Germinal center (tissue), 1 donor: ENCODE results near the gene TAF1.
"Not testable (repeated sequence)": the region's sequence is repeated elsewhere in the genome, so short reads cannot be mapped to it uniquely, and the experiment has no call there.

Experiments
- DNase-seq: peaks from one replicate; pipeline ENCODE4 v3.0.0; 2012; ENCODE audit warnings: mixed read lengths, low spot score

Gene TAF1, protein sequence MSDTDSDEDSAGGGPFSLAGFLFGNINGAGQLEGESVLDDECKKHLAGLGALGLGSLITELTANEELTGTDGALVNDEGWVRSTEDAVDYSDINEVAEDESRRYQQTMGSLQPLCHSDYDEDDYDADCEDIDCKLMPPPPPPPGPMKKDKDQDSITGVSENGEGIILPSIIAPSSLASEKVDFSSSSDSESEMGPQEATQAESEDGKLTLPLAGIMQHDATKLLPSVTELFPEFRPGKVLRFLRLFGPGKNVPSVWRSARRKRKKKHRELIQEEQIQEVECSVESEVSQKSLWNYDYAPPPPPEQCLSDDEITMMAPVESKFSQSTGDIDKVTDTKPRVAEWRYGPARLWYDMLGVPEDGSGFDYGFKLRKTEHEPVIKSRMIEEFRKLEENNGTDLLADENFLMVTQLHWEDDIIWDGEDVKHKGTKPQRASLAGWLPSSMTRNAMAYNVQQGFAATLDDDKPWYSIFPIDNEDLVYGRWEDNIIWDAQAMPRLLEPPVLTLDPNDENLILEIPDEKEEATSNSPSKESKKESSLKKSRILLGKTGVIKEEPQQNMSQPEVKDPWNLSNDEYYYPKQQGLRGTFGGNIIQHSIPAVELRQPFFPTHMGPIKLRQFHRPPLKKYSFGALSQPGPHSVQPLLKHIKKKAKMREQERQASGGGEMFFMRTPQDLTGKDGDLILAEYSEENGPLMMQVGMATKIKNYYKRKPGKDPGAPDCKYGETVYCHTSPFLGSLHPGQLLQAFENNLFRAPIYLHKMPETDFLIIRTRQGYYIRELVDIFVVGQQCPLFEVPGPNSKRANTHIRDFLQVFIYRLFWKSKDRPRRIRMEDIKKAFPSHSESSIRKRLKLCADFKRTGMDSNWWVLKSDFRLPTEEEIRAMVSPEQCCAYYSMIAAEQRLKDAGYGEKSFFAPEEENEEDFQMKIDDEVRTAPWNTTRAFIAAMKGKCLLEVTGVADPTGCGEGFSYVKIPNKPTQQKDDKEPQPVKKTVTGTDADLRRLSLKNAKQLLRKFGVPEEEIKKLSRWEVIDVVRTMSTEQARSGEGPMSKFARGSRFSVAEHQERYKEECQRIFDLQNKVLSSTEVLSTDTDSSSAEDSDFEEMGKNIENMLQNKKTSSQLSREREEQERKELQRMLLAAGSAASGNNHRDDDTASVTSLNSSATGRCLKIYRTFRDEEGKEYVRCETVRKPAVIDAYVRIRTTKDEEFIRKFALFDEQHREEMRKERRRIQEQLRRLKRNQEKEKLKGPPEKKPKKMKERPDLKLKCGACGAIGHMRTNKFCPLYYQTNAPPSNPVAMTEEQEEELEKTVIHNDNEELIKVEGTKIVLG (N-terminal part only)

DNA sequence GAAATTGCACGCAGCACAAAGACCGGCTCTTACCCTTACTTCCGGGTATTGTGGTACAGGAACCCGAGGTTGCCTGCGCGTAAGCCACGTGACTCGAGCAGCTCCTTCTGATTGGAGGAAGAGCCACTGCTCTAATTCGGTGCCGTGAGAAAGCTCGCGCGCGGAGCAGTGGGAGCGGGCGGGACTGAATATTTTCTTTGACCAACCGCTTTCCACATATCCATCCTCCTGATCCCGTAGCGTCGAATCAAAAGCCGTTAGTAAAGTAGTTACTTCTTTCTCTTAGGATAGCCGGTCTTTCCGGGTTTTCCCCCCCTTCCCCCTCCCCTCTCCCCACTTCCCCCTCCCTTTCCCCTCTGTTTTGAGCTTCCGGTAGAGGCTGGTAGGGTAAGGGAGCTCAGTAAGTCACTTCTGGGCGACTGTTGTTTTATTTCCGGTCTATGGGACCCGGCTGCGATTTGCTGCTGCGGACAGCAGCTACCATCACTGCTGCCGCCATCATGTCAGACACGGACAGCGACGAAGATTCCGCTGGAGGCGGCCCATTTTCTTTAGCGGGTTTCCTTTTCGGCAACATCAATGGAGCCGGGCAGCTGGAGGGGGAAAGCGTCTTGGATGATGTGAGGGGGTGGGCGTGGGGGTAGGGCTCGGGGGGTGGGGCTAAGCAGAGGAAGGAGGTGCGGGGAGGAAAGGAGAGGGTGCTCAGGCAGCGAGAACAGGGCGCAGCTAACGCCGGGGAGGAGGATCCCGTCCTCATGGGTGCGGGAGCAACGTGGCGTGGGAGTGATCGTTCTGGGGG, at the start of gene TAF1:
Gene TAF1 (plus strand): TSS at position 483 of the 799 bp plus-strand sequence. CDS start 18 bp downstream, at position 501.
- peak; percentile 93 for DNase-seq

DNA sequence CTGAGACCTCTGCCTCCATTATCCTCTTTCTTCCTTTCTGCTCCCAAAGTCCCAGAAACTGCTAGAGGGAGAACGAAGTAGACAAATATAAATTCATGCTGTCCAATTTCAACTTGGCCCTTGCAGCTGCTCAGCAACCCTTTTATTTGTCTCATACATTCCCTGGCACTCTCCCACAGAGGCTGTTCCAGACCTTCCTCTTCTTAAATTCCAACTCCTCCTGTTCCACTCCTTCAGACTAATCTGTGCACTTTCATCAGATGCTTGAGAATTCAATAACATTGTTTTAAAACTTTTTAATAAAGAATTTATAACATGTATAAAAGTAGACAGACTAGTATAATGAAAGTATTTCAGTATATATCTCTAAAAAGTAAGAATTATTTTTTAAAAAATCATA, 49.2 kb upstream of the TAF1 start:
- not testable (repeated sequence) for DNase-seq

DNA sequence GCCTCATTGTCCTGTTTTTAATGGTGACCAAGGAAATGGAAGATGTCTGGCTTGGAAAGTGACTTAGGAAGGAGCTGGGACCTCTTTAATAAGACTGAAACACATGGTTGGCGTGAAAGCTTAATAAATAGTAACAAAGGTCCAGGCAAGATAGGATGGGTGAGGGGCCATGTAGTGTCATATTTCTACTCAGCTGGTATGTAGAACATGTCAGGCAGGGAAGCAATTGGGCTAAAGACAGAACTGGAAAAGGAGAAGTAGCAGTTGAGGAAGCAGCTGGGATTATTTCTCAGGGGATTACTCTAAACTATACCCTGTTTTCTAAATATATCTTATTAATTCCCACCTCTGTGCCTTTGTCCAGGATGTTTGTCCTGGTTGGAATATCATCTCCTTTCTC, 46.0 kb upstream of the TAF1 start:
- no peak for DNase-seq

DNA sequence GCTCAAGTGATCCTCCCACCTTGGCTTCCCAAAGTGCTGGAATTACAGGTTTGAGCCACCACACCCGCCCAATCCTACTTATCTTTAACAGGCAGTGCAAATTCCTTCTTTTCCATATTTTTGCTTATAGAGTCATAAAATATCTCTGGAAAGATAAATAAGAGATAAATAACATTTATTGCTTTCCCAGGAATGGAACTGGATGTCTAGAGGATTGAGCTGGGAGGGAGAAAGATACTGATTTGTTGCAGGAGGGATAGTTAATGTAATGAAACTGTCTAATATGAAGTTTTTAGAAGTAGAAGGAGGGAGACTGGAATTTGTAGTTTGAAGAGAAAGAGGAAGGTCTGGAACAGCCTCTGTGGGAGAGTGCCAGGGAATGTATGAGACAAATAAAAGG, 44.4 kb upstream of the TAF1 start:
- no peak for DNase-seq

DNA sequence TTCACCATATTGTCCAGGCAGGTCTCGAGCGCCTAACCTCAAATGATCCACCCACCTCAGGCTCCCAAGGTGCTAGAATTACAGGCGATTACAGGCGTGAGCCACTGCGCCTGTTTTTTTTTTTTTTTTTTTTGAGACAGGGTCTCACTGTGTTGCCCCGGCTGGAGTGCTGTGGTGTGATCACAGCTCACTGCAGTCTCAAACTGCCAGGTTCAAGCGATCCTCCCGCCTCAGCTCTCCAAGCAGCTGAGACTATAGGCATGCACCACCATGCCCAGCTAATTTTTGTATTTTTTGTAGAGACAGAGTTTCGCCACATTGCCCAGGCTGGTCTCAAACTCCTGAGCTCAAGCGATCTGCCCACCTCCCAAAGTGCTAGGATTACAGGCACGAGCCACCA, 41.7 kb upstream of the TAF1 start:
- not testable (repeated sequence) for DNase-seq

DNA sequence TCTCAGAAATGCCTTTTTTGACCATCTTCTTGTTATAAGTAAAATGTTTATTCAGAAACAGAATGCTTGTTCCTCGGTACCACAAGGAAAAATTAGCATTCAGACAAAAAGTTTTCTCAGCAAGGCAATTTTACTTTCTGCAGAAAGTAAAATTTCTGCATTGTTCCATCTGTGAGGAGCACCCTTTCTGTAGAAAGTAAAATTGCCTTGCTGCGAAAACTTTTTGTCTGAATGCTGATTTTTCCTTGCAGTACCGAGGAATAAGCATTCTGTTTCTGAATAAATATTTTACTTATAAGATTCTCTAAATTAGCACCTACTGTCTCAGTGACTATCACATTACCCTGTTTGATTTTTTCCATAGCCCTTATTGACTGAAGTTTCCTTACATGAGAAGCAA, 39.8 kb upstream of the TAF1 start:
- no peak for DNase-seq

DNA sequence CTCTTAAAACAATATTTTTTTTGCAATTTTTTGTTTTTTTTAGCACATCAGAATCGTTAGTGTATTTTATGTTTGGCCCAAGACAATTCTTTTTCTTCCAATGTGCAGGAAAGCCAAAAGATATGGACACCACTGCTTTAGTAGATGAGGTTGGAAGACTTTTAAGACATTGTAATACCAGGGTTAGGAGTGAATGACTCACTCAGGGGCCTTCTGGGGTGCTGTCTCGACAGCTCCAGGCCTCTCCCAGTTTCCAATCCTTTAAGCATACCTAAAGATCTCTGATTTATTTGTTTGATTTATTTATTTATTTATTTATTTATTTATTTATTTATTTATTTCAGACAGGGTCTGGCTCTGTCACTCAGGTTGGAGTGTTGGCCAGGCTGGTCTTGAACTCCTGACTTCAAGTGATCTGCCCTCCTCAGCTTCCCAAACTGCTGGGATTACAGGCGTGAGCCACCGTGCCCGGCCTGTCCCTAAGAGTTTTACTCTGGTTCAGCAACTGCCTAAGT, 16.9 kb upstream of the TAF1 start:
- not testable (repeated sequence) for DNase-seq

DNA sequence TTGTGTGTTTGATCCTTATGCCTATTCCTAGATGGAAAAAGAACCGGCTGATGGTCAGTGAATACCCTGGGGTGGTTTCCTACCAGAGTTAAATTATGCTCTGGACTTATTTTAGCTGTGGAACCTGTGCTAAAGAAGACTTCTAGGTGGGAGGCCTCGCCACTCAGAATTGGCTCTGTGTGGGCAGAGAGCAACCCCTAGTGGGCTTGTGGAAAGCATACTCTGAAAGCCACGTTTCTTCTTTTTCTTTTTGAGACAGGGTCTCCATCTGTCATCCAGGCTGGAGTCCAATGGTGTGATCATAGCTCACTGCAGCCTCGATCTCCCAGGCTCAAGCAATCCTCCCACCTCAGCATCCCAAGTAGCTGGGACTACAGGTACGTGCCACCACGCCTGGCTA, 16.3 kb upstream of the TAF1 start:
- not testable (repeated sequence) for DNase-seq

DNA sequence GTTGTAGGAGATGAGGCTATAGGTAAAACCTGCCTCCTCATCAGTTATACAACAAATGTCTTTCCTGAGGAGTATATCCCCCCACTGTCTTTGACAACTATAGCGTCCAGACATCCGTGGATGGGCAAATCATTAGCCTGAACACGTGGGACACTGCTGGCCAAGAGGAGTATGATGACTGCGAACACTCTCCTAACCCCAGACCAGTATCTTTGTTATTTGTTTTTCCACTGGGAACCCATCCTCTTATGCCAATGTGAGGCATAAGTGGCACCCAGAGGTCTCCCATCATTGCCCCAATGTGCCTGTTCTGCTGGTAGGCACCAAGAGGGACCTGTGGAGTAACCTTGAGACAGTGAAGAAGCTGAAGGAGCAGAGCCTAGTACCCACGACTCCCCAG, 13.7 kb upstream of the TAF1 start:
- not testable (repeated sequence) for DNase-seq

DNA sequence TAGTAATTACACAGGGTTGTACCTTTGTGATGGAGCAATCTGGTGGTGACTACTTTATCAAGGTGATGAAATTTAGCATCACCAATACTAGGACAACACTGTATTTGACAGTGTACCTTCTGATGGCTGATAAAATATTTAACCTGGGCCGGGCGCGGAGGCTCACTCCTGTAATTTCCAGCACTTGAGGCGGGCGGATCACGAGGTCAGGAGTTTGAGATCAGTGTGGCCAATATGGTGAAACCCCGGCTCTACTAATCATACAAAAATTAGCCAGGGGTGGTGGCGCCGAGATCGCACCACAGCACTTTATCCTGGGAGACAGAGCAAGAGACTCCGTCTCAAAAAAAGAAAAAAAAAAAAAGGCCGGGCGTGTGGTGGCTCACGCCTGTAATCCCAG, 1.9 kb upstream of the TAF1 start:
- DNase-seq: no peak

DNA sequence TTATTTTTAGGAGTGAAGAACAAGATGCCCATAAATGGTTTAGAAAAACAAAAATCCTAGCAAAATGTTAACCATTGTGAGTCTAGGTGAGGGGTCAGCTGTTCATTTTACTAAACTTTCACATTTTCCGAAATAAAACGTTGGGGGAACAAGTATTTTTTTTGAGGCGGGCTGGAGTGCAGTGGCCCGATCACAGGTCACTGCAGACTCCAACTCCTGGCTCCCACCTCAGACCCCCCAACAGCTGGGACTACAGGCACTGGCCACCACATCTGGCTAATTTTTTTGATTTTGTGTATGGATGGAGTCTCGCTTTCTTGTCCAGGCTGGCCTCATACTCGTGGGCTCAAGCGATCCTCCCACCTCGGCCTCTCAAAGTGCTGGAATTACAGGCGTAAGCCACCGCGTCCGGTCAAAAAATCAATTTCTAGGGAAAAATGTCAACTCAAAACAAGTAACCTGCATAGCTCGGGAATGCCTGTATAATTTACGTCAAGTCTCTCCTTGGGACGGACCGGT, 742 bp upstream of the TAF1 start:
- no peak for DNase-seq

DNA sequence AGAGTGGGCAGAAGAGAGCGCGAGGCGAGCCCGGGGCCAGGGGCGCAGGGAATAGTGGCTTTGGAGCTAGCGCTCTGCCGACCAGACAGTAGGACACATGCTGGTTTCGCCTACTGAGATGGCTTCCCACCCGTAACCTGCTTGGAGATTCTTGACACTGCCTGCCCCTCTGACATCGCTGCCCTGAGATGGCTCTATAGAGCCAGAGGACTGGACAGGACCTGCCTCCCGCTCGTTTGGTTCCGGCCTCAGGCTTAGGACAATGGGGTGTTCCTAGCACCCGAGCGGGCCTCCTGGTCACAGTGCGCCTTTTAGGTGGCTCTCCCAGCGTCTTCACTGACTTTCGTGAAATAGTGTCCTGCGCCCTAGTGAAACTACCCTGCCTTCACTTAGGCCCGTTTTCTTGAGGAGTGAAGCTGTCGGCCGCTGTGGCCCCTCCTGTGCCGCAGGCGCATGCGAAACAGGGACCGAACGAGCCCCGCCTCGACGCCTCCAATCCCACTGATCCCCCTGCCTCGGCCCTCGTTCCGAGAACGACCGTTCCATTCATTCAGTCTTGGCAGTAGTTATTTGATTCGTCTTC, 608 bp downstream of the TAF1 start:
- peak; percentile 16 for DNase-seq

DNA sequence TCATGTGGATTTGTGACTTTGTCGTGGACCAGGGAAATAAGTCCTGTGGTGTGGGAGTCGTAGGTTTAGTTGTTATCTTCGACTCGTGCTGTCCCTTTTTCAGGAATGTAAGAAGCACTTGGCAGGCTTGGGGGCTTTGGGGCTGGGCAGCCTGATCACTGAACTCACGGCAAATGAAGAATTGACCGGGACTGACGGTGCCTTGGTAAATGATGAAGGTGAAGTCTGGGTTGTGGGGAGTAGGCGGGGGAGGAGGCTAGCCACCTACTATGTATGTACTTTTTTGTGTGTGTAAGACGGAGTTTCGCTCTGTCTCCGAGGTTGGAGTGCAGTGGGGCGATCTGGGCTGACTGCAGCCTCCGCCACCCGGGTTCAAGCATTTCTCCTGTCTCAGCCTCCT, 1.2 kb downstream of the TAF1 start:
- DNase-seq: no peak

DNA sequence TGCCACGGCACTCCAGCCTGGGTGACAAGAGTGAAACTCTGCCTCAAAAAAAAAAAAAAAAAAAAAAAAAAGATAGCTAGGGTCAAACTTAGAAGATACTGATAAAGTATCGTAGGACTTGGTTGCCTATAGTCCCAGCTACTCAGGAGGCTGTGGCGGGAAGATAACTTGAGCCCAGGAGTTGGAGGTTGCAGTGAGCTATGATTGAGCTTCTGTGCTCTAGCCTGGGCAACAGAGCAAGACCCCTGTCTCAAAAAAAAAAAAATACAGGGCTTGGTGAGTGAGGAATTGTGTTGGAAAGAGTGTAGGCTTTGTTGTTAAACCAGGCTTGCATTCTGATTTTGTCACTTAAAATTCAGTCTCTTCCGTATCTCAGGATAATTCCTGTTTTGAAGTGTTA, 6.2 kb downstream of the TAF1 start:
- DNase-seq: no peak

DNA sequence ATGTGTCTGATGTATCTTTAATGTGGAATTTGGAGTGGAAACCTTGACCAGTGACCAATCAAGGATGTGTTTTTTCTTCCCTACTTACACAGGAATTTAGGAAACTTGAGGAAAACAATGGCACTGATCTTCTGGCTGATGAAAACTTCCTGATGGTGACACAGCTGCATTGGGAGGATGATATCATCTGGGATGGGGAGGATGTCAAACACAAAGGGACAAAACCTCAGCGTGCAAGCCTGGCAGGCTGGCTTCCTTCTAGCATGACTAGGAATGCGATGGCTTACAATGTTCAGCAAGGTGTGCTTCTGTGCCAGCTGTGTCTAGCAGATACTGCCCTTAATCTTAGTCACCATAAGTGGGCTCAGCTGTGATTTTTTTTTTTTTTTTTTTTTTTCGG, 12.6 kb downstream of the TAF1 start:
- DNase-seq: no peak

DNA sequence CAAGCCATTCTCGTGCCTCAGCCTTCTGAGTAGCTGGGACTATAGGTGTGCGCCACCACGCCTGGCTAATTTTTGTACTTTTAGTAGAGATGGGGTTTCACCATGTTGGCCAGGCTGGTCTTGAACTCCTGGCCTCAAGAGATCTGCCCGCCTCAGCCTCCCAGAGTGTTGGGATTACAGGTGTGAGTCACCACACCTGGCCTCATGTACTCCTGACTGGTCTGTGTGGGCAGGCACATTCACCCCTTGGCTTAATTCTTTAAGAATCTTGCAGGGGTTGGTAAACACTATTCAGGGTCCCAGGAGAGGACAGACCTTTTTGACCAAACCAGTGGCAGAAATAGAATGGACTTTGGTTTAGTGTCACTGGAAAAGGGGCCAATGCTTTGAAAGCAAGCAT, 25.6 kb downstream of the TAF1 start:
- not testable (repeated sequence) for DNase-seq

DNA sequence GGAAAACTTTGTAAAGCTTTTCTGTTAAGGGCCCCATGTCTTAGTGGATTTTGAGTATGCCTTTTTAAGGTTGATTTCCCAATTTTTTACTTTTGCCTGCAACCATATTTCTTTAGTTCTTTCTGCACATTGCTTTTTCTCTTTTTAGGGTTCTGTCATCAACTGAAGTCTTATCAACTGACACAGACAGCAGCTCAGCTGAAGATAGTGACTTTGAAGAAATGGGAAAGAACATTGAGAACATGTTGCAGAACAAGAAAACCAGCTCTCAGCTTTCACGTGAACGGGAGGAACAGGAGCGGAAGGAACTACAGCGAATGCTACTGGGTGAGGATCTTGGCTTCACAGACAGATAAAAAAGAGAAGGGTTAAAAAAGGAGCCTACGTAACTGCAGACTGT, 27.8 kb downstream of the TAF1 start:
- DNase-seq: no peak

DNA sequence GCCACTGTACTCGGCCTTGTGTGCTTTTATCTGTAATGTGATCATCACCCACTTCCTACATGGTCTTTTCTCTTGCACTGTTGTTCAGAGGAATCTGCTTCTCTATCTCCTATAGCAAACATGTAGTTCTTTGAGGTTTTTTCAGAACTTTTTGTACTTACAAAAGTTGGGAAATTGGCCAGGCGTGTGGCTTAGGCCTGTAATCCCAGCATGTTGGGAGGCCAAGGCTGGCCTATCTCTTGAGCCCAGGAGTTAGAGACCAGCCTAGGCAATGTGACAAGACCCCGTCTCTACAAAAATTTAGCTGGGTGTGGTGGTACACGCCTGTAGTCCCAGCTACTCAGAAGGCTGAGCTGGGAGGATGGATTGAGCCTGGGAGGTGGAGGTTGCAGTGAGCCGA, 30.4 kb downstream of the TAF1 start:
- no peak for DNase-seq

DNA sequence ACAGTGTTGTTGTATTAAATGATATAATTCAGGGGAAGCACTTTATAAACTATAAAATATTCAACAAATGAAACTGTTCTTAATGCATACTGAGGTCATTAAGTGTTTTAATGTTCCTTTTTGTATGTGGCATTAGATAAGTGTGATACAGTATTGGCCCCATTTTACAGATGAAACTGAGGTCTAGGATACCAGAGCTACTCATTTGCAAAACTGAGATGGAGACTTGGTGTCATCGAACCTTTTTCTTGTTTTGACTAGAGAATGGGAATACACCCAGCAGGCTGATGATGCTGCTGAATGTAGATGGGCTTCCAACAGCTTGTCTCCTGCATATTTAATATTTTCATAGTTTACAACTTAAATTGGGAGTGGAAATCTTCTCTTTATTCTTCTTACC, 34.6 kb downstream of the TAF1 start:
- DNase-seq: no peak

DNA sequence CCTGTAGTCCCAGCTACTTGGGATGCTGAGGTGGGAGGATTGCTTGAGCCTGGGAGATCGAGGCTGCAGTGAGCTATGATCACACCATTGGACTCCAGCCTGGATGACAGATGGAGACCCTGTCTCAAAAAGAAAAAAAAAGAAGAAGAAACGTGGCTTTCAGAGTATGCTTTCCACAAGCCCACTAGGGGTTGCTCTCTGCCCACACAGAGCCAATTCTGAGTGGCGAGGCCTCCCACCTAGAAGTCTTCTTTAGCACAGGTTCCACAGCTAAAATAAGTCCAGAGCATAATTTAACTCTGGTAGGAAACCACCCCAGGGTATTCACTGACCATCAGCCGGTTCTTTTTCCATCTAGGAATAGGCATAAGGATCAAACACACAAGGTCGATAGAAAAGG, 50.1 kb downstream of the TAF1 start:
- DNase-seq: not testable (repeated sequence)

DNA sequence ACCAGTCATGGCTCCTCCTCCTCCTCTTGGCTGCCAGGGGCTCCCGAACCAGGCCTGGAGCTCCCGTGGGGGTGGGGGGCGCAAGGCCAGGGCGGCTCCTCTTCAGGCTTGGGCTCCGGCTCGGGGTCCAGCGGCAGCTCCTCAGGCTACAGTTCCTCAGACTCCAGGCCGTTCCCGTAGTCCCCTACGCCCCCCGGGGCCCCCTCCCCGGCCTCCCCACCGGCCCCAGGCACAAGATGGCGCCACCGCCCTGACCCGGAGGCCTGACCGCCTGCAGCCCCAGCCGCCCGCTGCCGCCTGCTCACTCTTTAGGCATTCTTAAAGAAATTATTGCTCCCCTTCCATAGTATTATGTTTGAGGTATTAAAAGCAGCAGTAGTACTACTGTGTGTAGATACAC, 54.5 kb downstream of the TAF1 start:
- DNase-seq: no peak
